Measurements from ENCODE around the gene PPP4R2. TPM values are rescaled to one million over a fixed set of nuclear protein-coding genes. Genes with fewer than 3 reads are reported as not detected.

PPP4R2 gene
- total RNA-seq, 1 donor from 2014 or later = 24.3 TPM

- intact Hi-C loops (cut with DNase I) = no loop called here
- H3K27me3 ChIP-seq = no peaks in the 10 kb centered on the region
- no peaks in the 10 kb centered on the region for H3K4me1 ChIP-seq
- H3K9me3 ChIP-seq = no peaks in the 10 kb centered on the region
- TF ChIP-seq, protein P1, sequence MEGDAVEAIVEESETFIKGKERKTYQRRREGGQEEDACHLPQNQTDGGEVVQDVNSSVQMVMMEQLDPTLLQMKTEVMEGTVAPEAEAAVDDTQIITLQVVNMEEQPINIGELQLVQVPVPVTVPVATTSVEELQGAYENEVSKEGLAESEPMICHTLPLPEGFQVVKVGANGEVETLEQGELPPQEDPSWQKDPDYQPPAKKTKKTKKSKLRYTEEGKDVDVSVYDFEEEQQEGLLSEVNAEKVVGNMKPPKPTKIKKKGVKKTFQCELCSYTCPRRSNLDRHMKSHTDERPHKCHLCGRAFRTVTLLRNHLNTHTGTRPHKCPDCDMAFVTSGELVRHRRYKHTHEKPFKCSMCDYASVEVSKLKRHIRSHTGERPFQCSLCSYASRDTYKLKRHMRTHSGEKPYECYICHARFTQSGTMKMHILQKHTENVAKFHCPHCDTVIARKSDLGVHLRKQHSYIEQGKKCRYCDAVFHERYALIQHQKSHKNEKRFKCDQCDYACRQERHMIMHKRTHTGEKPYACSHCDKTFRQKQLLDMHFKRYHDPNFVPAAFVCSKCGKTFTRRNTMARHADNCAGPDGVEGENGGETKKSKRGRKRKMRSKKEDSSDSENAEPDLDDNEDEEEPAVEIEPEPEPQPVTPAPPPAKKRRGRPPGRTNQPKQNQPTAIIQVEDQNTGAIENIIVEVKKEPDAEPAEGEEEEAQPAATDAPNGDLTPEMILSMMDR (IDR thresholded peaks at IDR 0.05) = no peak
- TF ChIP-seq POLR2A (IDR thresholded peaks at IDR 0.05) (no peak), POLR2AphosphoS5 (IDR thresholded peaks at IDR 0.05; ENCODE audit: insufficient read depth in 1 of 2, low read depth in 1 of 2) (no peak)
- no peak overlapping the region for H3K4me3 ChIP-seq
- DNase-seq (ENCODE audit: extremely low spot score in 2 of 2) = no peak
- H3K27ac ChIP-seq = no peak overlapping the region
- H3K36me3 ChIP-seq = no peaks in the 10 kb centered on the region
These were observed 21.7 kb upstream of the PPP4R2 start for GRCh38 chr3:72974956-72975355.

DNA sequence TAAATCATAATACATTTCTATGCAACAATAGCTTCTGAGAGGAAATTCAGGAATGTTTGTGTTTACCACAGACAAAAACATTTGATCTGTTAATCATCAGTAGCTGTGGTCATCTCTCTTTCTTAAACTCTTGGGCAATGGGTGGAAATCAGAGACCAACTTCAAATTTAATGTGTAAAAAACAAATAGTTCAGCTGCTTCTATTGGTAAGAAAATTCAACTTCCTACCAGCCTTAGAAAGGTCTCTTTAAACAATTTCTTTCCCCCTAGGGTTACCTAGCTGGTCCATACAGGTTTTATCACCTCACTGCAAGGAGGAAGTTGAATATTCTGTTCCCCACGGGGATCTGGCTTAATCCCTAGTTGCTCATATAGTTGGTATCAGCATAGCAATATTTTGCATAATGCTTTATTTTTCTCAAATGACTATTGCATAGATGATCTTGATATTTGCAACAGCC lies 20.3 kb upstream of the PPP4R2 start:
- no peak for TF ChIP-seq POLR2A (IDR thresholded peaks at IDR 0.05)
- TF ChIP-seq POLR2AphosphoS5 (IDR thresholded peaks at IDR 0.05; ENCODE audit: insufficient read depth in 1 of 2, low read depth in 1 of 2) = no peak
- TF ChIP-seq, protein P1 (IDR thresholded peaks at IDR 0.05) = no peak
- Histone ChIP-seq H3K4me3 (no peak overlapping the region), H3K9me3 (no peaks in the 10 kb centered on the region), H3K27me3 (no peaks in the 10 kb centered on the region), H3K36me3 (no peaks in the 10 kb centered on the region), H3K4me1 (no peaks in the 10 kb centered on the region), H3K27ac (no peak overlapping the region)
- intact Hi-C loops (cut with DNase I) = no loop called here
- no peak for DNase-seq (ENCODE audit: extremely low spot score in 2 of 2)

GRCh38 chr3:72977060-72977808 lies 19.4 kb upstream of the PPP4R2 start:
- no peaks in the 10 kb centered on the region for H3K4me1 ChIP-seq
- TF ChIP-seq, protein P1 (IDR thresholded peaks at IDR 0.05) = no peak
- TF ChIP-seq POLR2A (IDR thresholded peaks at IDR 0.05) (no peak), POLR2AphosphoS5 (IDR thresholded peaks at IDR 0.05; ENCODE audit: insufficient read depth in 1 of 2, low read depth in 1 of 2) (no peak)
- H3K9me3 ChIP-seq = no peaks in the 10 kb centered on the region
- no peak overlapping the region for H3K4me3 ChIP-seq
- no peak for DNase-seq (ENCODE audit: extremely low spot score in 2 of 2)
- H3K27me3 ChIP-seq = no peaks in the 10 kb centered on the region
- H3K36me3 ChIP-seq = no peaks in the 10 kb centered on the region
- intact Hi-C loops (cut with DNase I) = no loop called here
- no peak overlapping the region for H3K27ac ChIP-seq

DNA sequence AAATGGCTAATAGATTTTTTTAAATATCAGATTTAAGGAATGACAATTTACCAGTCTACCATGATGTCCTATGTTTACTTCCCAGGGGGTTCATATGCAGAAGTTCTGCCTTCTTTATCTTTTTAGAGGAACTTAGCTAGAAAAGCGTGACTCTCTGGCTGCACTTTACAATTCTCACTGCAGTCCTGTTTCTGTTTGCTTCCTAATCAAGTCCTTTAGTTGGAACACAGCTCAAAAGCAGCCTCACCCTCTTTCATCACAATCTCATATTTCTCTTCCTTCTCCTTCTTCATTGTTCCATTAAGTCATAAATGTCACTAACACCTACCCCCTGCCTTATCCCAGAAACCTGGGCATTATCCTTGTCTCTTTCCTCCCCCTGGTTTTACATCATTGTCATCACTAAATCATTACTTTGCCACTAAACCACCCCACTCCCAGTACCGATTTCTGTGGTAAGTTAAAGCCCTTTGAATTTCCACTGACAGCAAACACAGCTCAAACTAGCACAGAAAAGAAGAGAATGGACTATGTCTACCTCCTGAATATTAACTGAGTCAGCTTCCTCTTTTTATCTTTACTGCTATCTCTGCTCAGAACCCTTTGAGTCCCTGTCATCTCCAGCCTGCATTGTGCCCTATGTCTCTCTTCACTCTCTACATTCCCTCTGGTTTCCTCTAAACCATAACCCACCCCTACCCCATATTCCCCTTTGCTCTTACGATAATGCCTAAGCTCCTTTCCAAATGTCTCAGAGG lies 13.8 kb upstream of the PPP4R2 start:
- intact Hi-C loops (cut with DNase I) = no loop called here
- no peak overlapping the region for H3K4me3 ChIP-seq
- no peak for DNase-seq (ENCODE audit: extremely low spot score in 2 of 2)
- no peaks in the 10 kb centered on the region for H3K9me3 ChIP-seq
- H3K27me3 ChIP-seq = no peaks in the 10 kb centered on the region
- H3K27ac ChIP-seq = no peak overlapping the region
- no peaks in the 10 kb centered on the region for H3K36me3 ChIP-seq
- no peaks in the 10 kb centered on the region for H3K4me1 ChIP-seq
- TF ChIP-seq POLR2AphosphoS5 (IDR thresholded peaks at IDR 0.05; ENCODE audit: insufficient read depth in 1 of 2, low read depth in 1 of 2) = no peak
- TF ChIP-seq POLR2A (IDR thresholded peaks at IDR 0.05) = no peak
- TF ChIP-seq, protein P1 (IDR thresholded peaks at IDR 0.05) = no peak

DNA sequence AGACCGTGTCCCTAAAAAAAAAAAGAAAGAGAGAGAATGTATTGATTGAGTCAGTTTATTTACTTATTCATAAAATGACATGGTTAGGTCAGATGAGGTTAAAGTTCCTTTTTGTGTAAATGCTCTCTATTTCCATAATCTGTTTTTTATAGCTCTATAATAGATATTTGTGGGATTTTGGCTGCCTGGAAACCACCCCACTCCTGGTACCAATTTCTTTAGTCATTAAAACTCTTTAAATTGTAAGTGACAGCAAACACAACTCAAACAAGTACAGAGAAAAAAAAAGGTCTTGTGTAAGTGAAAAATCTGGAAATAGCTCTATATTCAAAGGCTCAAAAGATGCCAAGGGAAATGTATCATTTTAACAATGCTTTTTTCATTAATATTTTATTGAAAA lies 11.0 kb upstream of the PPP4R2 start:
- no peak overlapping the region for H3K4me3 ChIP-seq
- no peaks in the 10 kb centered on the region for H3K27me3 ChIP-seq
- intact Hi-C loops (cut with DNase I) = no loop called here
- DNase-seq (ENCODE audit: extremely low spot score in 2 of 2) = no peak
- H3K4me1 ChIP-seq = no peaks in the 10 kb centered on the region
- no peak overlapping the region for H3K27ac ChIP-seq
- H3K36me3 ChIP-seq = no peaks in the 10 kb centered on the region
- no peak for TF ChIP-seq POLR2A (IDR thresholded peaks at IDR 0.05)
- TF ChIP-seq POLR2AphosphoS5 (IDR thresholded peaks at IDR 0.05; ENCODE audit: insufficient read depth in 1 of 2, low read depth in 1 of 2) = no peak
- TF ChIP-seq, protein P1 (IDR thresholded peaks at IDR 0.05) = no peak
- no peaks in the 10 kb centered on the region for H3K9me3 ChIP-seq
